ENCODE results near the gene CUL7. TPM values are rescaled to one million over a fixed set of nuclear protein-coding genes. Genes with fewer than 3 reads are reported as not detected.

CUL7 gene
- total RNA-seq, 4 donors from 2014 or later, result 10.9 to 16.6 (median 13.5) TPM

DNA sequence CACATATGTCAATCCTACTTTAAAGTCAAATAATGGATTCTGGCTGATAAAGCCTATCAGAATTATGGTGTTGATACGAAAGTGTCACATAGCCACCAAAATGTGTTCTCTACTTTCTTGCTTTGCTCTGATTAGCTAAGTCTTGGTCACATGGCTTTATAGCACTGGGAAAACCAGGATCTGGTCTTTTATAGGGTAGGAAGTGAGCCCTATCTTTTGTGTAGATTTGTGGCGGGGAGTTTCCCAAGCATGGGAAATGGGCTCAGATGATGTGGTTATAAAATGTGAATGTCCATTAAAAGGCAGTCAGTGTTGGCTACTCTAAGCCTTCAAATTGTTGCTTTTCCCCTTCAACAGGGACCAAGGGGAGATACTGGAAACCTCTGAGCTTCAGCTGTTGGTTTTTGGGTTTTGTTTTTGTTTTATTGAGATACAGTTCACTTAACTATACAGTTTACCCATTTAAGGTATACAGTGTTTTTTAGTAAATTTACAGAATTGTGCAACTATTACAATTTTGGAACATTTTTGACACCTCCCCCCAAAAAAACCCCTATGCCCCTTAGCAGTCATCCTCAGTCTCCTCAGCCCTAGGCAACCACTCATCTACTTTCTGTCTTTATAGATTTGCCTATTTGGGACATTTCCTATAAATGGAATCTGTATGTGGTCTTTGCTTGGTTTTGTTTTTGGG lies 20.0 kb downstream of the CUL7 start:
- Histone ChIP-seq H3K36me3 (peaks cover 3 to 98% of the 10 kb centered on the region in 2 donors), H3K4me1 (peaks cover 0 to 13% (median 0%) of the 10 kb centered on the region in 3 donors), H3K4me3 (no peak overlapping the region), H3K27ac (no peak overlapping the region), H3K9me3 (no peaks in the 10 kb centered on the region), H3K27me3 (no peaks in the 10 kb centered on the region)
- WGBS, 2 donors (ENCODE audit: low coverage in 1 of 2), result 85 to 100% methylated on average over 1 to 2 of the region's 2 CpGs
- ATAC-seq, result no peak
- no peak for TF ChIP-seq POLR2A (IDR thresholded peaks at IDR 0.05)
- no peak for TF ChIP-seq POLR2AphosphoS5 (IDR thresholded peaks at IDR 0.05)
- TF ChIP-seq CTCF (IDR thresholded peaks at IDR 0.05), result no peak
- no peak for TF ChIP-seq EP300 (IDR thresholded peaks at IDR 0.05)

DNA sequence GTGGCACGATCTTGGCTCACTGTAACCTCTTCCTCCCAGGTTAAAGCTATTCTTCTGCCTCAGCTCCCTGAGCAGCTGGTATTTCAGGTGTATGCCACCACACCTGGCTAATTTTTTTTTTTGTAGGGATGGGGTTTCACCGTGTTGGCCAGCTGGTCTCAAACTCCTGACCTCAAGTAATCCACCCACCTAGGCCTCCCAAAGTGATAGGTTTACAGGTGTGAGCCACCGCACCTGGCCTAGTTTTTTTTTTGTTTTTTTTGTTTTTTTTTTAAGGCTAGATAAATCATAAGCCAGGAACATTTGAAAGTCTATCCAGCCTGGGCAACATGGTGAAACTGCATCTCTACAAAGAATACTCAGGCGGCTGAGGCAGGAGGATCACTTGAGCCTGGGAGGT lies 21.3 kb downstream of the CUL7 start:
- Histone ChIP-seq H3K27me3 (no peaks in the 10 kb centered on the region), H3K27ac (no peak overlapping the region), H3K4me1 (peaks cover 0 to 13% (median 0%) of the 10 kb centered on the region in 3 donors), H3K9me3 (no peaks in the 10 kb centered on the region), H3K36me3 (peaks cover 3 to 98% of the 10 kb centered on the region in 2 donors), H3K4me3 (no peak overlapping the region)
- WGBS, 2 donors (ENCODE audit: low coverage in 1 of 2), result 82 to 89% methylated on average over 3 to 4 of the region's 4 CpGs
- ATAC-seq, result no peak
- TF ChIP-seq EP300 (IDR thresholded peaks at IDR 0.05) (no peak), POLR2A (IDR thresholded peaks at IDR 0.05) (no peak), CTCF (IDR thresholded peaks at IDR 0.05) (no peak), POLR2AphosphoS5 (IDR thresholded peaks at IDR 0.05) (no peak)

DNA sequence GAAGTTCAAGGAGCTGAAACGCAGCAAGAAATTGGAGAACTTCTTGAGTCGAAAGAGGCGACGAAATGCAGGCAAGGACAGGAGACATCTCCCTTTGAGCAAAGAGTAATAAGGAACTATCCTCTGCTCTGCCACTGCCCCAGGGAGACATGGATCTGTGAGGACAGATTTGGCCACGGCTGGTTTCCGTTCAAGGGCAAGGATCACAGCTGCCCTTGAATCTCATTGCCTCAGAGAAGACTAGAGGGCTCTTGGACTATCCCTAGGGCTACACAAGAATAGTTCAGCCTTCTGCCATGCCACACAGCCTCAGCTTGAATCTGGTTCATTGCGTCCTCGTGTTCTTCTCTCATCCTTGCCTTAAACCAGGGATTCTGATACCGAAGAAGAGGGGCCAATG lies 24.5 kb downstream of the CUL7 start:
- H3K4me3 ChIP-seq, result no peak overlapping the region
- WGBS, 2 donors (ENCODE audit: low coverage in 1 of 2), result 71 to 78% methylated on average over 4 to 6 of the region's 9 CpGs
- TF ChIP-seq POLR2AphosphoS5 (IDR thresholded peaks at IDR 0.05) (no peak), POLR2A (IDR thresholded peaks at IDR 0.05) (no peak), CTCF (IDR thresholded peaks at IDR 0.05) (no peak), EP300 (IDR thresholded peaks at IDR 0.05) (no peak)
- ATAC-seq, result no peak
- no peak overlapping the region for H3K27ac ChIP-seq
- no peaks in the 10 kb centered on the region for H3K27me3 ChIP-seq
- H3K9me3 ChIP-seq, result no peaks in the 10 kb centered on the region
- peaks cover 3 to 99% of the 10 kb centered on the region in 2 donors for H3K36me3 ChIP-seq
- peaks cover 0 to 8% (median 0%) of the 10 kb centered on the region in 3 donors for H3K4me1 ChIP-seq

GRCh38 chr6:43026365-43026764 lies 27.3 kb downstream of the CUL7 start:
- Histone ChIP-seq H3K4me1 (peaks cover 0 to 29% (median 11%) of the 10 kb centered on the region in 3 donors), H3K27ac (no peak overlapping the region), H3K27me3 (no peaks in the 10 kb centered on the region), H3K4me3 (no peak overlapping the region), H3K9me3 (no peaks in the 10 kb centered on the region), H3K36me3 (peaks cover 3 to 81% of the 10 kb centered on the region in 2 donors)
- WGBS, 2 donors (ENCODE audit: low coverage in 1 of 2), result 84 to 92% methylated on average over 3 to 5 of the region's 5 CpGs
- no peak for ATAC-seq
- no peak for TF ChIP-seq POLR2A (IDR thresholded peaks at IDR 0.05)
- no peak for TF ChIP-seq CTCF (IDR thresholded peaks at IDR 0.05)
- TF ChIP-seq EP300 (IDR thresholded peaks at IDR 0.05), result no peak
- no peak for TF ChIP-seq POLR2AphosphoS5 (IDR thresholded peaks at IDR 0.05)

GRCh38 chr6:43024436-43024835 lies 29.2 kb downstream of the CUL7 start:
- WGBS, 2 donors (ENCODE audit: low coverage in 1 of 2), result 69 to 86% methylated on average over 2 of the region's 2 CpGs
- Histone ChIP-seq H3K9me3 (no peaks in the 10 kb centered on the region), H3K27ac (no peak overlapping the region), H3K36me3 (peaks cover 3 to 76% of the 10 kb centered on the region in 2 donors), H3K27me3 (no peaks in the 10 kb centered on the region), H3K4me3 (no peak overlapping the region), H3K4me1 (peaks cover 0 to 38% (median 20%) of the 10 kb centered on the region in 3 donors)
- TF ChIP-seq POLR2AphosphoS5 (IDR thresholded peaks at IDR 0.05), result no peak
- no peak for TF ChIP-seq EP300 (IDR thresholded peaks at IDR 0.05)
- no peak for TF ChIP-seq POLR2A (IDR thresholded peaks at IDR 0.05)
- TF ChIP-seq CTCF (IDR thresholded peaks at IDR 0.05), result no peak
- no peak for ATAC-seq
